Measurements from ENCODE around the gene TMED5.

Gene TMED5

GRCh38 chr1:93123201-93123783 lies 56.9 kb downstream of the TMED5 start:
- DNase-seq (ENCODE audit: low read depth in 3 of 3), result no peak

GRCh38 chr1:93120614-93121013 lies 59.6 kb downstream of the TMED5 start:
- no peak for DNase-seq (ENCODE audit: low read depth in 3 of 3)

GRCh38 chr1:93114391-93114790 lies 65.8 kb downstream of the TMED5 start:
- DNase-seq (ENCODE audit: low read depth in 3 of 3), result no peak

GRCh38 chr1:93113127-93113526 lies 67.1 kb downstream of the TMED5 start:
- no peak for DNase-seq (ENCODE audit: low read depth in 3 of 3)

- DNase-seq (ENCODE audit: low read depth in 3 of 3), result no peak
Measured at GRCh38 chr1:93111561-93111960, 68.7 kb downstream of the TMED5 start.

GRCh38 chr1:93111065-93111464 lies 69.1 kb downstream of the TMED5 start:
- no peak for DNase-seq (ENCODE audit: low read depth in 3 of 3)

GRCh38 chr1:93109578-93109977 lies 70.6 kb downstream of the TMED5 start:
- no peak for DNase-seq (ENCODE audit: low read depth in 3 of 3)

GRCh38 chr1:93108335-93108734 lies 71.9 kb downstream of the TMED5 start:
- no peak for DNase-seq (ENCODE audit: low read depth in 3 of 3)

- DNase-seq (ENCODE audit: low read depth in 3 of 3), result no peak
Measured at GRCh38 chr1:93107395-93107794, 72.8 kb downstream of the TMED5 start.

GRCh38 chr1:93106226-93106625 lies 74.0 kb downstream of the TMED5 start:
- DNase-seq (ENCODE audit: low read depth in 3 of 3), result no peak

- DNase-seq (ENCODE audit: low read depth in 3 of 3), result no peak
Measured at GRCh38 chr1:93102142-93102541, 78.1 kb downstream of the TMED5 start.

All from stimulated activated CD4-positive, alpha-beta T cell treated with anti-CD3 and anti-CD28 coated beads, TNF-alpha, amount 100 ng/mL, for 48 hours (primary cell).